Body of pancreas (tissue), 4 donors: ENCODE measurements around the gene RPS6KA2.

Experiments used
- CTCF ChIP-seq, 7 experiments: fragments of 450-650 bp in 4 of 7; fragments of 200-600 bp in 3 of 7; sonication (generic) in 3 of 7; IDR thresholded peaks; one replicate each; pipeline ENCODE4 v1.5.1; 2016 to 2019; ENCODE audit warnings: antibody characterized with exemption in 7 of 7
- POLR2A ChIP-seq, 3 donors: fragments of 450-650 bp; IDR thresholded peaks; one replicate each; pipeline ENCODE4 v1.6.1; 2016; ENCODE audit warnings: antibody characterized with exemption in 3 of 3, mild to moderate bottlenecking in 2 of 3

DNA sequence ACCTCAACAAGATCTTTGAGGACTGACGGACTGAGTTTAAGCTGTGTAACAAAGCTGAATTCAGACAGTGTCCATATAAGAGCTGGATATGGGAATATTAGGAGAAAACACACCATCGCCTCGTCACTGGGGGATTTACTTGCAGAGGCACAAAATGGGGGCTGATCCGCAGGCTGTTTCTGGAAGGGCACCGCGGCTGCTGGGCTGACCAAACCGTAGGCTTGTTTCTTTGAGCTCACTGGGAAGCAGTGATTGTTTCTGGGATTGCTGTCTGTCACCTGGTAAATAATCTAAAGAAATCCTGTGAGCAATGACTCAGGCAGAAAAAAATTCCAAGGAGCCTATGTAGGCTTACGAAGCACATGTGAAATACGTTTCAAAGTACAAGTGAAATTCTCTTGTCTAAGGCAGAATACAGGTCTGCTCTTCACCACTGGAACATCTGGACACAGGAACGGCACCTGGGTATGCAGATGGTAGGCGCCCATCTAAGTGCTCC lies 180.4 kb downstream of the RPS6KA2 start:
- TF ChIP-seq CTCF (IDR thresholded peaks at IDR 0.05) (no peak), POLR2A (IDR thresholded peaks at IDR 0.05) (no peak)
